Stimulated activated CD8-positive, alpha-beta memory T cell treated with anti-CD3 and anti-CD28 coated beads, Interleukin-12 subunit alpha, Interleukin-12 subunit beta, amount 100 ng/mL, for 24 hours (primary cell): ENCODE results near the gene PAFAH1B1.

Experiments
- DNase-seq: peaks from one replicate; pipeline ENCODE4 v3.0.0-alpha.2; 2020; ENCODE audit errors: extremely low read depth

PAFAH1B1 gene

DNA sequence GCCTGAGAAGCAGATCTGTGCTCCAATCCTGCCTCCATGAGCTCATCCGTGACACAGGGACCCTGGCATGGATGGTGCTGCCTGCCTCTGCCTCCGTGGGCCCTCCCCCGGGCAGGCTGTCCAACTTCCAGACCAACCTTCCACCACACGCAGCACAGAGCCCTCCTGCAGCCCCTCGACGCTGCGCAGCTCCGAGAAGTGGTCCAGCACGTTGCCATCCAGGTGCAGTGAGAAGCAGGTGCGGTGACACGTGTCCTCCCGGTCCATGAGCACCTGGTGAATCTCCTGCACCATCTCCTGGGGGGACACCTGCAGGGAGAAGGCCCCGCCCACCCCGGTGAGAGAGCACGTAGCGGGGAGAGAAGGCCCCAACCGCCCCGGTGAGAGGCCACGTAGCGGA is 109.7 kb downstream of the PAFAH1B1 start:
- DNase-seq, result no peak

DNA sequence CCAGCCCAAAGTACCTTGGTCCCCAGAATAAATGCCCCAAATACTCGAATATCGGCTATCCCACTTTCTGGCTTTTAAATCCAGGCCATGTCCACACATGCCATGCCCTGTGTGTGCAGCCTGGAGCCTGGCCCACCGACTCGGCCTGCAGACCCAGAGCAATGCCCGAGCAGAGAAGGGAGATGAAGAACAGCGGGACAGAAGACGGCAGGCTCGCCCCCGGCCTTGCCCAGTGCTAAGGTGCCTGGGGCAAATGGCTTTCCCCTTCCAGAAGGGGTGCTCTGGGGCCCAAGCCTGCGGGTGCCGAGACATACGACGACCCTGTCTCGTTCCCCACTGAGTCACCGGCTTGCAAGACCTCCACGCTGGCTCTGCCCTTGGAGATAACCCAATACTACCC is 110.2 kb downstream of the PAFAH1B1 start:
- DNase-seq, result no peak

DNA sequence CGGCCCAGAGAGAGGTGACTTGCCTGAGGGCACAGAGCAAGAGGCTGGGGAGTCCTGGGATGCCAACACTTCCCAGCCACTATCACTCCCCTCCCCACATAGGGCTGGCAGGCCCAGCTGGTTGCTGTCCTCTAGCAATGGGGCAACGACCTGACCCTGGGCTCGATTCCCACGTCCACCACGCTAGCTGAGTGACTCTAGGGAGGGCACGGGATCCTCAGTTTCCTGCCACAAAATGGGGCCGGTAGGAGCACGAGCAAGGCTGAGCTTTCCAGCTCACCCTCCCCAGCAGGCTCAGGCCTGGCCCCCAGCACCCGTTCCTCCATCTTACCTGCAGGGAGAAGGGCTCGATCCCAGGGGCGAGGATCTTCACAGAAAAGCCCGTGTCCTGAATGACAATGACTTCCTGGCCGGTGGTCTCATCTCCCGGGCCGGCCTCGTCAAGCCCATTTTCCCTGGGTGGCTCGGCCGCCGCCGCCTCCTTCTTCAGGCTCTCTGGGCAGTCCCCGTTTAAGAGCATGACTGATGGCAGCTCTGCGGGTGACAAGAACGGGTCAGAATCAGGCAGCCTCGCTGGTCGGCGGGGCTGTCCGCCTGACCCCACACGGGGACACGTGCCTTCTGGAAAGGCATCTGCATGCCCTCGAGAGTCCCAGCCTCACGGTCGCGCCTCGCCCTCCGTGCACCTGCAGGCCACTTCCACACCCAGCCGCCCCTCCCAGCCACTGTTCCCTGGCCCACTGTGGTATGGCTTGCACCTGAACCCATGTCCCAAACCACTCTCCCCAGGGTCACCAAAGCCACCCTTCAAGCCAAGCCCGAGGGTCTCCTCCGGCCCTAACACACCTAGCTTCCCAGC is 110.8 kb downstream of the PAFAH1B1 start:
- no peak for DNase-seq

DNA sequence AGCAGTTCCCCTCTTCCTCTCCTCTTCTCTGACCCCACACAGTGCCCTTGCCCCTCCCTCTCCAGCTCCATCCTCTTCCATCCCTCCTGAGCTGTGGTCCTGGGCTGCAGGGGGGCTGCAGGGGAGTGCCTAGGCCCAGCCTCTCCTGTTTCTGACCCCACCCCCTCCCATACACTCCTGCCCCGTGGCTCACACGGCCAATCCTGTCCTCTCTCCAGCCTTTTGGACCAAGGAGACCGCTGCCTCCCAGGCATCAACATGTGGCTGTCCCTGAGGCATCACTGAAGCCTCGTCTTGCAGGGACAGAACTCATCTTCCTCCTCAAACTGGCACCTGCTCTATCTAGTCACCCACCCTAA is 111.4 kb downstream of the PAFAH1B1 start:
- no peak for DNase-seq

DNA sequence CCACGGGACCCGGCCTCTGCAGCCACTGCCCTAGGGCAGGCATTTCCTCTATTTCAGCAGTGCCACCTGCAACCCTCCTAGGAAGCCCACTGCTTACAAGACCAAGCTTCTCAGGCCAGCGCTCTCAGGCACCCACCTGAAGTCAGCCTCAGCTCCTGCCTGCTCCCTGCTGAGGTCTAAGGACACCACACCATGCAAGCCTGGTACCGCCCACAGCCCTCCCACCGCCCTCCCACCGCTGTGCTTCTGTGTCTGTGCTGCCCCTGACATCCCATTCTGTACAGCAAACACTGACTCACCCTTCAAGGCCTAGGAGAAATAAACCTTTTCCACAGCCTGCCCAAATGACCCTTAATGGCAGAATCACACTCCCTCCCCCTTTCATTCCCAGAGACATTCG is 111.8 kb downstream of the PAFAH1B1 start:
- no peak for DNase-seq

DNA sequence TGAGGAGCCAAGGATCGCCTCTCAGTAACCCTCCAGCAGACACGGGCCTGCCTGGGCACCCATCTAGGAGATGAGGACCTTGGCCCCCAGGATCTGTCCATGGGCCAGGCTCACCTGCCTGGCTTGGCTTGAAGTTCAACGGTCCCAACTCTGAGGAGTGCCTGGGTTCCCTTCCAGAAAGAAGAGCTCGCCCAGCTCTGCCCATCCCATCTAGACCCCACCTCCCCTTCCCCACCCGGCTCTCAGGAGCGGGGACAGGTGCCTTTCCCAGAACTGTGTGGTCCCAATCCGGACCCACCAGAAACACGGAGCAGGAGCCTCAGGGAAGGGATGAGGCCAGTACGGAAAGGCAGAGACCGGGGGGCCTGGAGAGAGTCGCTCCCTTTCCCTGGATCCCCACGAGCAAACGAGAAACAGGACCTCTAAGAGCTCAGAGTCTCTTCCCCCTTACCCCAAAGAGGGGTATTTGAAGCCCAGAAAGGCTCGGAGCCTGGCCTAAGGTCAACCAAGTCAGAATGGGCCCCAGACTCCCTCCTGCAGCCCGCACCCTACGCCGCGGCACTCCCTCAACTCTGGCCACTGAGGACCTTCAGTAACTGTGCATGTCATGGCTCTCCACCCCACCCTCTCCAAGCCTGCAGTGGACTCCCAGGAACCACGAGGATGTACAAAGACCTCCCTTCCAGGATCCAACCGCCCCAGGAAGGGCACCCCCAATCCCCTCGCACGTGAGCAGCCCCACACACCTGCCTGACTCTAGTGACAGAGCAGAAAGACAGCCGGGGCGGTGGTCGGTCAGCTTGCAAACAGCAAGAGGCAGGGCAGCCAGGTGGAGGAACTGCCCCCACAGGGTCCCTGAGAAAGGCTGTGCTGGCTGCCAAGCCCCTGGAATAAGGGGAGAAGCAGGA is 112.7 kb downstream of the PAFAH1B1 start:
- no peak for DNase-seq

DNA sequence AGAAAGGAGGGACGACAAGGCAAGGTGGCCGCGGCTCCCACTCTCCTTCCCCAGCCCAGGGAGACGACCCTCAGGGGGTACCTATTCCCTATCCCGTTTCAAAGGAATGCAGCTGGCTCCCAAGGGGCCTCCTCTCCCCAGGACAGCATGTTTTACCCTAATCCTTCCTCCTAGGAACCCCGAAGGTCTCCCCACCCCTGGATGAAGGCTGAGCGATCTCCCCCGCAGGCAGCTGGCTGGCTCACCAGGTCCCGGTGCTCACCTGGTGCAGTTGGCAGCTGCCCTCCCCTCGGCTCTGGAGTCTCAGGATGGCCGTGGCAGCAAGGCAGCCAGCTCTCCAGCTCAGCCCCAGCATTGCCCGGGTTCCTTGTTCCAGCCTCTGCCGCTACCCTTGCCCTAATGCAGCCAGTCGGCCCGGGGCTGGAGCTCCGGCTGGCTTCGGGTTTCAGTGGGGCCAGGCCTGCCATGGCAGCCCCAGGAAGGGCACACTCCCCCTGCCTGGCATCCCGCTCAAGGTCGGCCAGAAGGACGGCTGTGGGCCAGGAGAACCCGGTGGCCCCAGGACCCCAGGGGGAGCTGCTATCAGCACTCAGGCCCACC is 113.6 kb downstream of the PAFAH1B1 start:
- DNase-seq, result no peak

DNA sequence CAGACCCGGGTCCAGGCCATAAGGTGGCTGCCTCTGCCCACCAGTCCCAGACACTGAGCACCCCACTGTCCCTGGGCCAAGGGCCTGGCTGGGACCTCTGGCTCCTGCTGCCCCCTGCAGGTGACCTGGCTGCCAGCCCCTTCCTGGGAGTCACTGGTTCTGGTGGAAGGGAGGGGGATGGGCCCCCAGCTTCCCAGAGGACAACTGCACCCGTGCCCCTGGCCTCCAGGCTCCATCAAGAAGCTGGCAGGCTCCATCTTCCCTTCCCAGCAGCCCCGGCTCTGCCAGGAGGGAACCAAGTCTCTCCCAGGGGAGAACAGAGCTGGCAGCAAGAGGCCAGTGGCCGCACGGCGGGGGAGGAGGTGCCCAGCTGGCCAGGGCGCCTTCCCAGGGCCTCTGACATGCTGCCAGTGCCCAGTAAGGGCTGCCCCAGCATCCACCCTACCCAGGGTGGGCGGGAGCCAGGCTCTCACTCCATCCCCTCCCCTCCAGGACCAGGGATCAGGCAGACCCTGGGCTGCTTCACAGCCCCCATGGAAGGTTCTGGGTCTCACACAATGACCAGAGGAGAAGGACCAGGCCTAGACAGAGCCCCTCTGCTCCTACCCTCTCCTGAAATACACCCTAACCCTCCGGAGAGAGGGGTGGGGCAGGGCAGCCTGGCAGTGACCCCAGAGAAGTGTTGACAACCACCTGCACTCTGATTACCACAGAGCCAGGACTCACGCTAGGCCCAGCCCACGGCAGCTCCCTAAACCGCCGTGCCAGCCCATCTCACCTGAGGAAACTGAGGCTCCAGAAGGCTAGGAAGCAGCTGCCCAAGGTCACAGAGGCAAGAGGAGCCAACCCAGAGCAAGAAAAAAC is 114.5 kb downstream of the PAFAH1B1 start:
- no peak for DNase-seq

DNA sequence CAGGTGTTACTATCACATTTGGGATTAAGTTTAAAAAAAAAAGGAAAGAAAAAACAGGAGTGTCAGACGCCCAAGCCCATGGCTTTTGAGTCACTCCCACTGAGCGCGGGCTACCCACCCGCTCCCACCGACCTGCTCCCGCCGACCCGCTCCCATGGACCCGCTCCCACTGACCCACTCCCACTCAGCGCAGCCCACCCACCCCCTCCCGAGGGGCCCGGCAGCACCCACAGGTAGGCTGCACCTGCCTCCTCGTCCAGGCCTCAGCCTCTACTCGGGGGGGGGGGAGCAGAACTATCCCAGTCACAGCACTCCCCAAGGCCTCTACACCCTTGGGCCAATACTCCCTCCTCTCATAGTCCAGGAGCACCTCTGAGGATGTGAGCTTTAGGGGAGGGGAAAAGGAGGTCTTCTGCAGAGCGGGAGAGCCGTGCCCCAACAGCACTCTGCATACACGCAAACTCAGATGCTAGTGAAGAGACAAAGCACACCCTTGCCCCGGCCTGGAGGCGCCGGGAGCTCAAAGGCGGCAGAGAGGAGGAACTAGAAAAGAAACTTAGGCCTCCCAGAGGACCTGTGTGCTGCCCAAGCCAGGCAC is 115.2 kb downstream of the PAFAH1B1 start:
- no peak for DNase-seq

DNA sequence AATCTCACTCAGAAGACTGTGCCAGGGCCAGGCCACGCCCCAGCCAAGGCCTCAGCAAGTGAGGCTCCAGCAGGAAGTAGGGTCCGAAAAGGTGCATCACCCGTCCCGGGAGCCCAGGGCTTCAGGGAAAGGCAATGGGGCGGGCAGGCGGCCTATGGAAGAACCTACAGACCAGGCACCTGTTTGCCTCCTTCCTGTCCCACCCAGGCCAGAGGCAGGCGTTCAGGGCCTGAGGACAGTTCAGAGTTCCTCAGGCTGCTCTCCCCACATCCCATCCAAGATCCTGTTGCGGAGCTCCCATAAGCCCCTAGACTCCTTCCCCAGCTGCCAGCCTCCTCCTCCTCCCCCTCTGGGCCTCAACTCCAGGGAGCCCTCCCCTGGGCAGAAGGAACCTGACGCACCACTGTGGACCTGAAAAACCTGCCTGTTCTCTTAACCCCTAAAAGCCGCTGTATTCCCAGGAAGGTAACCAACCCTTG is 115.8 kb downstream of the PAFAH1B1 start:
- DNase-seq, result no peak

DNA sequence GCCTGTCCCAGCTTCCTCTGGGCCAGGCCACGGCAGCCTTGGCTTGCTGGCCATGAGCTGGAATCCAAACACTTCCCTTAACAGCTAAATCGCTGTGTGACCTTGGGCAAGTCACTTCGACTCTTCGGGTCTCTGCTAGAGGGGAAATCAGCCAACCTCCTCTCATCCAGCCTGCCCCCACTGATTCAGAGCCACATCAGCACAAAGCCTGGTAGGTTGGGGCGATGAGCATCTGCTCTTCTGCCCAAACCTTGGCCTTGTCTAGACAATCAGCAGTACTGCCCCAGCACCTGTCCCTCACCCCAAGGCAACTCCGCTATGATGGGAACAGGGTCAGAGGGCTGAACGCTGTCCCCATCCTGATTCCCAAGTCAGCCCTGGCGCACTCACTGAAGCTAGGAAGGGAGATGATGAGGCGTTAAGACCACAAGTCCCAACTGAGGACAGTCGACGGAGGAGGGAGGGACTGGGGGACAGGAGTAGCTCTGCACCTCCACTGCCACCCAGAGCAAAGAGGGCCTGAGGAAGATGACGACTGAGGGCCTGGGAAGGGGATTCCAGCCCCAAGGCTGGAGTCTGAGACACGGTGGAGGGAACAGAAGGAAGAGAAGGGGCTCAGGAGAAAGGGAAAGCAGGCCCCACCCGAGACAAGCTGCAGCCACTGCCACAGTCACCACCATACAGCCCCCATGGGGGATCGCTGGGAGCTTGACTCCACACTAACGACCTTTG is 116.8 kb downstream of the PAFAH1B1 start:
- no peak for DNase-seq

DNA sequence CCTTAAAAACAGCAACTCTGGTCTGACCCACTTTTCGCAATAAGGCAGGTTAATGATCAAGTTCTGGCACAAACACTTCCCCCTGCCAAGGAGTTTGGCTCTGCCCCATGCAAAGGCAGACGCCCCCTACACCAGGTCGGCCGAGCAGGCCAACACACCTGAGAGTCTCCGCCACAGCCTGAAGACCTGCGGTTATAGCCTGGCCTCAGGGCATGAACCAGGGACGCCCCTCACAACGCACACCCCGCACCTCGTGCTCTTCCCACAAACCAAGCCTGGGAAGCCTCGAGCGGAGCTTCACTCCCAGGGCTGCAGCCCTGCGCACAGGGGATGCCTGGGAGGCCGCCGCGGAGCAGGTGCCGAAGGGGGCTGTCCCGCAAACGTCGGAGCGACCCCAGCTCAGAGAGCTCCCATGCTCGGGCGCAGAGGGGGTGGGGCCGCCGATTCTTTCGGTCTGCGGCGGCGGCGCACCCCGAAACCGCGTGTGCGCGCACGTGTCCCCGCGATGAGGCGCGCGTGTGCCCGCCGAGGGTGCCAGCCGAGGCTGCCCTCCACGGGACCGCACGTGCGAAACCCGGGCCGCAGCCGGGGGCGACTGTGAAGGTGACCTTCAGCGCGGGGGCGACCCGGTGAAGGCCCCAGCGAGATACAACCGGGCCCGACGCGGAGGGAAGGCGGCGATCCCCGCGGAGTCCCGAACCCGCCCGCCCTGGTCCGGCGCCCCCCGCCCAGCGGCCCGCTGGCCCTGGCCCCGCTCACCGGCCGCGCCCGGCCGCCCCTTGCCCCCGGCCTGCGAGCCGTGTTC is 117.6 kb downstream of the PAFAH1B1 start:
- no peak for DNase-seq

DNA sequence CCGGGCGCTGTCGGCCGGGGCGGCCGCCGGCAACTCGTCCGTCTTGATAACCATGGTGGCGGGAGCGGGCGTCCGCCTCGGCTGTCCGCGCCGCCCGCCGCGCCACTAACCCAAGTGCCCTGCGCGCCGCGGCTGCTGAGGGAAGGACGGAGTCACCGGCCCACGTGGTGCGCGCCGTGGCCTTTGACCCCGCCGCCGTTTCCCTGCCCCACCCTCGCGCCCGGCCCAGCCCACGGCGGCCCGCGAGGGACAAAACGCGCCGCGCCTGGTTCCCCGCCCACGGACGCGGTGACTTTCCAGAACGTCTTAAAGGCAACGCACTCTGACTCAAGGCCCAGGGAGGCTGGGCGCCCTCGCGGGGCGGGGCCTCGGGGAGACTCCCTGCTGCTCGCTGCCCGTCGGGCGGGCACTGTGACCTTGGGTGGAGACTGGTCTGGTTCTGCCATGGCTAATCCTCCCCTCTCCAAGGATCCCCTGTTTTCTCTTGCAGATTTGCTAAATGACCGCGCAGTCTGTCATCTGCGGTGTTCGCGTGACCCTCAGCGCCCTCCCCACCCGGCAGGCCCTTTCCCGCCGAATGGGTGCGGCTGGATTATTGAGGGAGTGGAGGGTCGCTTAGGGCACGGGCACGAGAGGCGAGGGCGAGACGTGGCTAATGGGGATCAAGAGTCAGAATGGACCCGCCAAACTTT is 118.3 kb downstream of the PAFAH1B1 start, which contains the start of gene CLUH:
Gene CLUH, minus strand, starts transcription at position 157 of the 692 bp plus-strand sequence. Its CDS starts 103 bp downstream, at position 54.
- peak; percentile 94 for DNase-seq

DNA sequence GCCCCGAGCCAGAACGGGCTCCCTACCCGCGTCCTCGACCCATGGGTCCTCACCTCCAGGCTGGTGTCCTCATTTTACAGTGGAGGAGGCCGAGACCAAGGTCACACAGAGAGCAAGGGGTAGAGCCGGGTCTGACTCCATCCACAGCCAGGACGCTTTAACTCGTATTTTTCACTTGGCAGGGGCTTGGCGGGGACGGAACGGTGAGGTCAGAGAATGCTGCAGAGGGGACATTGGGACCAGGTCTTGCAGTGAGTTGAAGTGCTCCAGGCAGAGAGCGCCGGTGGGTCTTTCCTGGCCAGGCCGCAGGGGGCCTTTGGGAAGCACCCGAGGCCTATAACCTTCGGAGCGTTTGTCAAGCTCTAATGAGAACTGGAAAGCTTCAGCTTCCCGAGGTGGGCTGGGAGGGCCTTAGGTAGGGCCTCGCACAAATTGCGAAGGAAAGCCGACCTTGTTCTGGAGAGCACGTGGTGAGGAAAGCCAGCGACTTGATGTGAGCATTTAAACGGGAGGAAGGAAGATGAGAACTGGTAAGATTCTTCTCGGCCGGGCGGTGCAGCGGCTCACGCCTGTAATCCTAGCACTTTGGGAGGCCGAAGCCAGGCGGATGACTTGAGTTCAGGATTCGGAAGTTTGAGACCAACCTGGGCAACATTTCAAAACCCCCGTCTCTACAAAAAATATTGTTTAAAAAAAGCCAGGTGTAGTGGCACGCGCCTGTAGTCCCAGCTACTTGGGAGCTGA is 119.0 kb downstream of the PAFAH1B1 start:
- no peak for DNase-seq

DNA sequence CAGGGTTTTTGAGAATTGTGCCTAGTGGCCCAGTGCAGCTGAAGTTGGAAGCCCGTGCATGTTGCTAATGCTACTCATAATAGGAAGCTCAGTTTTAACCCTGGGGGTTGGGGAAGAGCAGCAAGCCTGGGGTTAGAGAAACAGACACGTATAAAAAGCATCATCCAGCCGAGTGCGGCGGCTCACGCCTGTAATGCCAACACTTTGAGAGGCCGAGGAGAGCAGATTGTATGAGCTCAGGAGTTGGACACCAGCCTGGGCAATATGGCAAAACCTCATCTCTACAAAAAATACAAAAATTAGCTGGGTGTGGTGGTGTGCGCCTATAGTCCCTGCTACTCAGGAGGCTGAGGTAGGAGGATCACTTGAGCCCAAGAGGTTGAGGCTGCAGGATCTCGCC is 120.4 kb downstream of the PAFAH1B1 start:
- no peak for DNase-seq

DNA sequence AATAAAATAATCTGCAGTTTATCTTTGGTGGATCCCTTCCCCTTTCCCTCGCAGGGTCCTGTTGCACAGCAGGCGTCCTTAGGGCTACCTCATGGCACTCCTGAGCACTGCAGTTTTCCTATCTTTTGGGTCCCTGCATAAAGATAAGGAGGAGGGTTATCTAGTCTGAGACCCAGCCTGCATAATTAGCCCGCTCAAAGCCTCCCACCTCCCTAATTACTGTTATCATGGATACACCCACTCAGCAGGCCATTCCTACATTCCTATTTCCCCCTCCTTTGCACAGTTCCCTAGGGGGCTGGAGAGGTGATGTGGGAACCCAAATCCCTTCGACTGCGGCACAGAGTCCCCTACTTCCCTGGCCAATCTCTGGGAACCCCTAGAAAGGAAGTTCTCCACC is 123.2 kb downstream of the PAFAH1B1 start:
- DNase-seq, result no peak

DNA sequence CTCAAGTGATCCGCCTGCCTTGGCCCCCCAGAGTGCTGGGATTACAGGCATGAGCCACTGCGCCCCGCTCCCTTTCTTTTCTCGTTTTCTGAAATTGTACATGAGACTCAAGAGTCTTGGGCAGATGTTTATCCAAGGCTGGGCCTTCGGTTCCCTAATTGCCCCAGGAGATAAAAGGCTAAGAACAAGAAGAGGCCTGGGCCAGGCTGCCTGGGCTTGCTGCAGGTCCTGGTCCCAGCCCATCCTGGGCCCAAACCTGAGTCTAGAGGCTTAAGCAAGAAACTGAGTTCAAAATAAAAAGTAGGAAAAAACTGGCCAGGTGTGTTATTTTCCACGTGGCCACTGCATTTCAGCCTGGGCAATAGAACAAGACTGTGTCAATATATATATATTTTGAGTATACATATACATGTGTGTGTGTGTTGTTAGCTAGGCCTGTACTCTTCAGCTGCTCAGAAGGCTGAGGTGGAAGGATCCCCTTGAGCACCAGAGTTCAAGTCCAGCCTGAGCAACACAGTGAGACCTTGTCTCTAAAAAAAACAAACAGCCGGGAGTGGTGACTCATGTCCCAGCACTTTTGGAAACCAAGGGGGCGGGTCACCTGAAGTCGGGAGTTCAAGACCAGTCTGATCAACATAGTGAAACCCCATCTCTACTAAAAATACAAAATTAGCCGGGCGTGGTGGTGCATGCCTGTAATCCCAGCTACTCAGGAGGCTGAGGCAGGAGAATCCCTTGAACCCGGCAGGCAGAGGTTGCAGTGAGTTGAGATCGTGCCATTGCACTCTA is 124.9 kb downstream of the PAFAH1B1 start:
- no peak for DNase-seq
